ENCODE data around the gene OR2V2. TPM values are rescaled to one million over a fixed set of nuclear protein-coding genes. Genes with fewer than 3 reads are reported as not detected.

OR2V2 gene
- total RNA-seq, 2 experiments from 2014 or later, result not detected

GRCh38 chr5:181203093-181203711 is 55.8 kb downstream of the OR2V2 start:
- Mint-ChIP-seq H3K4me3 (no peak overlapping the region), H3K27ac (no peak overlapping the region), H3K27me3 (peaks cover 17% of the 10 kb centered on the region), H3K36me3 (peaks cover 12% of the 10 kb centered on the region), H3K4me1 (ENCODE audit: low read depth) (peaks cover 24% of the 10 kb centered on the region), H3K9me3 (no peaks in the 10 kb centered on the region)
- CTCF ChIA-PET, result no interaction called here
- intact Hi-C loops (cut with micrococcal nuclease), result no loop called here
- DNase-seq, result no peak
- POLR2A ChIA-PET, result interaction anchor here (1.9 kb wide), 1 partner anchor 11 kb away, joined by 8 read pairs; no protein-coding TSS in a partner anchor

- Mint-ChIP-seq H3K36me3 (peaks cover 12% of the 10 kb centered on the region), H3K9me3 (no peaks in the 10 kb centered on the region), H3K4me1 (ENCODE audit: low read depth) (peaks cover 27% of the 10 kb centered on the region), H3K27me3 (peaks cover 17% of the 10 kb centered on the region), H3K27ac (no peak overlapping the region), H3K4me3 (peak overlapping the region; percentile 72)
- POLR2A ChIA-PET, result interaction anchor here (1.9 kb wide), 1 partner anchor 12 kb away, joined by 8 read pairs; no protein-coding TSS in a partner anchor
- no peak for DNase-seq
- intact Hi-C loops (cut with micrococcal nuclease), result no loop called here
- CTCF ChIA-PET, result no interaction called here
Observed at GRCh38 chr5:181203777-181204112, 56.4 kb downstream of the OR2V2 start.

- H3K4me1 Mint-ChIP-seq (ENCODE audit: low read depth), result peaks cover 27% of the 10 kb centered on the region
- peaks cover 17% of the 10 kb centered on the region for H3K27me3 Mint-ChIP-seq
- peak overlapping the region; percentile 72 for H3K4me3 Mint-ChIP-seq
- no peaks in the 10 kb centered on the region for H3K9me3 Mint-ChIP-seq
- DNase-seq, result peak; percentile 34
- ChIA-PET CTCF (interaction anchor here (0.8 to 4.1 kb wide), 4 partner anchors 11 to 41 kb away, joined by 3 to 32 read pairs (median 4); no protein-coding TSS in a partner anchor), POLR2A (interaction anchor here (0.6 to 4.3 kb wide), 5 partner anchors 12 to 39 kb away, joined by 3 to 35 read pairs (median 4); no protein-coding TSS in a partner anchor)
- intact Hi-C loops (cut with micrococcal nuclease), result no loop called here
- no peak overlapping the region for H3K27ac Mint-ChIP-seq
- H3K36me3 Mint-ChIP-seq, result peaks cover 12% of the 10 kb centered on the region
Observed at GRCh38 chr5:181204113-181204825, 56.9 kb downstream of the OR2V2 start.

DNA sequence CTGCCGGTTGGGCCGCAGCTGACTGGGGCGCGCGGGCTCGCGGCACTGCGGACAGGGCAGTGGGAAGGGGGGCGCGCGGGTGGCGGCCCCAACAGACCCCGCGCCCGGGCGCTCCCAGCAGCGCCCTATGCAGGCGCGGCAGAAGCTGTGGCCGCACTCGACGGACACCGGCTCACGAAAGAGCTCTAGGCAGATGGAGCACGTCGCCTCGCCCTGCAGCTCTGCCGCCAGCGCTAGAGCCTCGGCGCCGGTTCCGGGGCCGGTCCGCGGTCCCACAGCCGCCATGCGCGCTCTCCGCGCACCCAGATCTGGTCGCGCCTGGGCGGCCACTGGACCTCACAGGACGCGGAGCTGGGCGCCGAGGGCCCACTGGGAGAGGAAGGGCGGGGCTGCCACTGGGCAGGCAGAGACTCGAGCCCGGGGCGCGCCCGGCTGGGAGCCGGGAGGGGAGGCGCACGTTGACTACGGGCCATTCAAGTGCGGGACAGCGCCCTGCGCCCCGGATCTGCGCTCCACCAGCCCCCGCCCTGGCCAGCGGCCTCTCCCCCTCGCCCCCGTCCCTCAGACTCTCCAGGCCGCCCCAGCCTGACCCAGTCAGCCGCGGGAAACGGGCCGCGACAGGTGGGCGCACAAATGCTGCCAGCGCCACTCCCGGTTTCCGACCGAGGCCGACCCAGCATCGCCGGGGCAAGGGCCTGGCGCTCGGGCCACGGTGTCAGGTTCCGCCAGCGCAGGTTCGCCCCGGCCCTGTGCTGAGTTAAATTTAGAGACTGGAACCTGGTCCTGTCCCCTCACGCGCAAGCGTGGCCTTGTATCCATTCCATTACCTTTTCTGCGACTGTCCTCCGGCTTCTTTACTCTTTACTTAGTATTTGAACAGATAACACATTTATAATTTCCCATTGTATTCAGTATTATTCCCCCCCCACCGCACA is 57.7 kb downstream of the OR2V2 start, which contains the start of gene TRIM7:
Gene TRIM7, minus strand, starts transcription at position 371 of the 935 bp plus-strand sequence. Its CDS starts 86 bp downstream, at position 285.
- peak within 1 kb of the TSS; percentile 86 for H3K4me3 Mint-ChIP-seq
- intact Hi-C loops (cut with micrococcal nuclease), result loop anchor here (5.0 kb wide), 1 partner anchor 37 kb away; the partner anchor contains the start of gene RACK1
- peak within 1 kb of the TSS; percentile 5 for H3K27ac Mint-ChIP-seq
- H3K9me3 Mint-ChIP-seq, result no peaks in the 10 kb centered on the region
- peaks cover 12% of the 10 kb centered on the region for H3K36me3 Mint-ChIP-seq
- peak; percentile 46 for DNase-seq
- ChIA-PET POLR2A (interaction anchor here (0.6 to 4.3 kb wide), 6 partner anchors 11 to 38 kb away, joined by 3 to 35 read pairs (median 4); partner anchors contain the start of gene TRIM41), CTCF (interaction anchor here (0.8 to 4.1 kb wide), 6 partner anchors 12 to 41 kb away, joined by 3 to 32 read pairs (median 4); no protein-coding TSS in a partner anchor)
- H3K4me1 Mint-ChIP-seq (ENCODE audit: low read depth), result peaks cover 27% of the 10 kb centered on the region
- H3K27me3 Mint-ChIP-seq, result peaks cover 17% of the 10 kb centered on the region

- intact Hi-C loops (cut with micrococcal nuclease), result loop anchor here (1.0 to 5.0 kb wide), 3 partner anchors 36 to 56 kb away; partner anchors contain the start of gene RACK1
- CTCF ChIA-PET, result interaction anchor here (1.2 to 4.1 kb wide), 6 partner anchors 11 to 38 kb away, joined by 3 to 32 read pairs (median 9); no protein-coding TSS in a partner anchor
- peak overlapping the region; percentile 93 for H3K27ac Mint-ChIP-seq
- peak overlapping the region; percentile 86 for H3K4me3 Mint-ChIP-seq
- peak; percentile 45 for DNase-seq
- peaks cover 27% of the 10 kb centered on the region for H3K4me1 Mint-ChIP-seq (ENCODE audit: low read depth)
- POLR2A ChIA-PET, result interaction anchor here (0.5 to 4.3 kb wide), 5 partner anchors 14 to 30 kb away, joined by 3 to 37 read pairs (median 22); partner anchors contain the start of gene TRIM41
- H3K27me3 Mint-ChIP-seq, result peaks cover 17% of the 10 kb centered on the region
- peaks cover 12% of the 10 kb centered on the region for H3K36me3 Mint-ChIP-seq
- no peaks in the 10 kb centered on the region for H3K9me3 Mint-ChIP-seq
Observed at GRCh38 chr5:181205761-181206649, 58.6 kb downstream of the OR2V2 start.

DNA sequence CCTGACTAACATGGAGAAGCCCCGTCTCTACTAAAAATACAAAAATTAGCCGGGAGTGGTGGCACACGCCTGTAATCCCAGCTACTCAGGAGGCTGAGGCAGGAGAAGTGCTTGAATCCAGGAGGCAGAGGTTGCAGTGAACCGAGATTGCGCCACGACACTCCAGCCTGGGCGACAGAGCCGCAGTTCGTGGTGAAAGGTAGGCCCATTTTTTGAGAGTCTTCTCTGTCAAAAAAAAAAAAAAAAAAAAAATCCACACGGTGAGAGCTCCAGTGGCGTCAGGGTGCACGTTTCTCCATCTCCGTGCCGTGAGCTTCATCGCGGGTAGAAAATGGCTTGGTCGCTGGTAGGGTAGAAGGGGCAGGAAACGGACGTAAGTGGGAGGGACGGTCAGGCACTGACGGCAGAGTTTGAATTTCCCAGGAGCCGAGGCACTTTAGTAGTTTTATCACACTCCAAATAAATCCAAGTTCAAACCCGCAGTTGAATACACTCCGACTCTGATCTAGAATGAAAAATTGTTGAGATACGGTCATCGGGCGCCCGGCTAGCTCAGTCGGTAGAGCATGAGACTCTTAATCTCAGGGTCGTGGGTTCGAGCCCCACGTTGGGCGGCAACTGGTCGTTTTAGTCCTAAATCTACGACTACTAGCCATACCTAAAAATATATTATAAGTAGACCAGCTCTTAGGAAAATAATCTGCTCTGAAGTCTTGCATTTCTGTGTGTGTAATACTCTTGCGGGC is 60.0 kb downstream of the OR2V2 start:
- peaks cover 17% of the 10 kb centered on the region for H3K27me3 Mint-ChIP-seq
- intact Hi-C loops (cut with micrococcal nuclease), result loop anchor here (1.0 to 5.0 kb wide), 5 partner anchors 11 to 47 kb away; partner anchors contain the start of gene RACK1
- peaks cover 12% of the 10 kb centered on the region for H3K36me3 Mint-ChIP-seq
- no peaks in the 10 kb centered on the region for H3K9me3 Mint-ChIP-seq
- peak overlapping the region; percentile 86 for H3K4me3 Mint-ChIP-seq
- peak; percentile 90 for DNase-seq
- ChIA-PET CTCF (interaction anchor here (0.9 to 4.1 kb wide), 12 partner anchors 8 to 381 kb away, joined by 3 to 32 read pairs (median 7); partner anchors contain the start of gene TRIM52), POLR2A (interaction anchor here (0.7 to 4.3 kb wide), 11 partner anchors 9 to 53 kb away, joined by 3 to 37 read pairs (median 11); partner anchors contain the start of genes TRIM41 and TRIM52)
- peaks cover 27% of the 10 kb centered on the region for H3K4me1 Mint-ChIP-seq (ENCODE audit: low read depth)
- peak overlapping the region; percentile 93 for H3K27ac Mint-ChIP-seq

DNA sequence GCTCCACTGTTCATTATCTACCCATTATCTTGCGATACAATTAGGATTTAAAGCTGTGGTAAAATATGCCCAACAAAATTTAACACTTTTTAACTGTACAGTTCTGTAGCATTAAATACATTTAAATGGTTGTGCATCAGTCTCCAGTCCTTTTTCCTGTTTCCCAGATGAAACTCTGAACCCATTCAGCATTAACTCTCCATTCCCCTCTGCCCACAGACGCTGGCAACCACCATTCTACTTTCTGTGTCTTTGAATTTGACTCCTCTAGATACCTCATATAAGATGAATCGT is 60.5 kb downstream of the OR2V2 start:
- peak overlapping the region; percentile 86 for H3K4me3 Mint-ChIP-seq
- H3K27me3 Mint-ChIP-seq, result peaks cover 17% of the 10 kb centered on the region
- H3K9me3 Mint-ChIP-seq, result no peaks in the 10 kb centered on the region
- intact Hi-C loops (cut with micrococcal nuclease), result loop anchor here (1.0 to 5.0 kb wide), 5 partner anchors 10 to 47 kb away; partner anchors contain the start of gene RACK1
- DNase-seq, result no peak
- peak overlapping the region; percentile 93 for H3K27ac Mint-ChIP-seq
- H3K4me1 Mint-ChIP-seq (ENCODE audit: low read depth), result peaks cover 27% of the 10 kb centered on the region
- H3K36me3 Mint-ChIP-seq, result peaks cover 12% of the 10 kb centered on the region
- ChIA-PET CTCF (interaction anchor here (0.9 to 4.1 kb wide), 10 partner anchors 9 to 381 kb away, joined by 3 to 32 read pairs (median 7); partner anchors contain the start of gene TRIM52), POLR2A (interaction anchor here (0.9 to 4.3 kb wide), 9 partner anchors 9 to 52 kb away, joined by 3 to 37 read pairs (median 12); partner anchors contain the start of genes TRIM41 and TRIM52)

Other genes starting within 250 kb of the OR2V2 start
- not detected for gene BTNL8, start 248.4 kb upstream of the OR2V2 start, total RNA-seq
- not detected for gene BTNL3, start 158.7 kb upstream of the OR2V2 start, total RNA-seq
- not detected for gene BTNL9, start 107.3 kb upstream of the OR2V2 start, total RNA-seq
- not detected for gene OR2V1, start 16.4 kb upstream of the OR2V2 start, total RNA-seq
- gene TRIM7, start 57.6 kb downstream of the OR2V2 start, total RNA-seq, result 1 to 10 TPM; 2.9 to 3.5 TPM
- gene TRIM41, start 75.7 kb downstream of the OR2V2 start, total RNA-seq, result 10 to 100 TPM; 35.3 to 36.4 TPM
- 1,000 to 10,000 TPM; 2,635 to 2,697 TPM for gene RACK1, start 96.3 kb downstream of the OR2V2 start, total RNA-seq
- gene TRIM52, start 113.6 kb downstream of the OR2V2 start, total RNA-seq, result 10 to 100 TPM; 10.9 to 11.7 TPM
- gene OR4F3, start 219.7 kb downstream of the OR2V2 start, total RNA-seq, result not detected